Transverse colon (tissue), 4 donors: ENCODE data around the gene FANCC. TPM values are rescaled to one million over a fixed set of nuclear protein-coding genes. Genes with fewer than 3 reads are reported as not detected.

Experiments
- DNase-seq: peaks from one replicate; pipeline ENCODE4 v3.0.0-alpha.2; 2019
- H3K27ac ChIP-seq, 4 donors: fragments of 200-600 bp; sonication (generic); 2 replicates each; pipeline ENCODE4 v1.5.1; 2016 to 2018; ENCODE audit warnings: inconsistent platforms in 4 of 4
- H3K27me3 ChIP-seq: fragments of 200-600 bp; sonication (generic); 2 replicates; pipeline ENCODE4 v1.5.1; 2017; ENCODE audit warnings: inconsistent platforms
- H3K36me3 ChIP-seq, 4 donors: fragments of 200-600 bp; sonication (generic); 2 replicates each; pipeline ENCODE4 v1.5.1; 2017 to 2019; ENCODE audit warnings: inconsistent platforms in 4 of 4
- H3K4me1 ChIP-seq, 4 donors: fragments of 200-600 bp; sonication (generic); 2 replicates each; pipeline ENCODE4 v1.5.1; 2017 to 2020; ENCODE audit warnings: inconsistent platforms in 4 of 4
- H3K4me3 ChIP-seq, 4 donors: fragments of 200-600 bp; sonication (generic); 1 replicate in 1 of 4; 2 replicates in 3 of 4; pipeline versions ENCODE4 v1.5.1 to v1.6.1; 2017 to 2019; ENCODE audit warnings: inconsistent platforms in 4 of 4
- H3K9me3 ChIP-seq, 2 donors: fragments of 200-600 bp; sonication (generic); 2 replicates each; pipeline ENCODE4 v1.5.1; 2017 to 2019; ENCODE audit warnings: inconsistent platforms in 2 of 2
- EP300 ChIP-seq: sonication (generic); formaldehyde crosslinking; IDR thresholded peaks from one replicate; pipeline ENCODE4 v1.6.1; 2017; ENCODE audit warnings: antibody characterized with exemption, low read depth
- POLR2A ChIP-seq: fragments of 450-650 bp; IDR thresholded peaks from one replicate; pipeline ENCODE4 v1.6.1; 2016; ENCODE audit warnings: antibody characterized with exemption, mild to moderate bottlenecking, moderate library complexity
- POLR2AphosphoS5 ChIP-seq, 3 donors: sonication (generic); formaldehyde crosslinking; IDR thresholded peaks; one replicate each; pipeline ENCODE4 v1.6.1; 2016; ENCODE audit warnings: antibody characterized with exemption in 3 of 3
- WGBS, 2 donors: methylation state at CpG; one replicate each; pipeline ENCODE4 v1.1.5; 2018; ENCODE audit warnings: low coverage in 1 of 2; 5-methylcytosine and 5-hydroxymethylcytosine counted together
- in situ Hi-C, 4 donors: fragments of 200-750 bp; cut with MboI; loops; one replicate each; pipeline versions ENCODE4 v1.15.0 to v1.15.1; 2017; ENCODE audit warnings: low sequenced_read_pairs in 3 of 4, low pct_ligation_motif_present in 1 of 4, low pct_unique_long_range_greater_than_20kb in 1 of 4
- intact Hi-C: fragments of 100-400 bp; cut with DNase I; formaldehyde crosslinking; loops from one replicate; pipeline ENCODE4 v1.15.1; 2023; ENCODE audit warnings: low total_unique reads
- total RNA-seq, 4 donors: library from RNA; depleted of rRNA; stranded (reverse); fragments of >200 nt; gene quantifications; one replicate each; pipeline ENCODE4 v1.1.0, GENCODE V29; 2016
- TF ChIP-seq, protein P1 (sequence below), 5 experiments: fragments of 200-600 bp in 3 of 5; fragments of 450-650 bp in 2 of 5; sonication (generic) in 3 of 5; IDR thresholded peaks; 1 replicate in 2 of 5; 2 replicates in 3 of 5; pipeline ENCODE4 v1.5.1; 2016 to 2017; ENCODE audit warnings: antibody characterized with exemption in 5 of 5, inconsistent platforms in 3 of 5, mild to moderate bottlenecking in 2 of 5, moderate library complexity in 1 of 5

Gene FANCC
- total RNA-seq, 4 donors from 2014 or later = 4.0 to 10.3 (median 9.5) TPM

DNA sequence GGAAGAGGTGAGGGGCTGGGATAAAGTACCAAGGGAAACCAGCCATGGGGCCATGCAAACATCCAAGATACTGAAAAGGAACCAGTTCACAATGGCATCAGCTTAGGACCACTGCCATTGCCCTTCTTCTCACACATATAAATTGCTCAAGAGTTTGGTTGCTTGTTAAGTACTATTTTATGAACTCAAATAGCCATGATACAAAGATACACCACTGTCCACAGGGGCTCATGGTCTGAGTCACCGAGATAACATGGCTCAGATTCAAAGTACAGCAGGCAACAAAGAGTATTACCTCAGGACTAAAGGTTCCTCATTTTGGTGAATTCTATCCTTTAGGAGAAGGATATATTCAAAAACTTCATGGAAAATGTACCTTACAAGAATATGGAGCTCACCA is 55.6 kb downstream of the FANCC start:
- no peak for DNase-seq
- Histone ChIP-seq H3K9me3 (no peaks in the 10 kb centered on the region), H3K27me3 (no peaks in the 10 kb centered on the region), H3K27ac (no peak overlapping the region), H3K4me1 (peaks cover 6 to 24% (median 14%) of the 10 kb centered on the region in 4 donors), H3K36me3 (no peaks in the 10 kb centered on the region), H3K4me3 (no peak overlapping the region)
- in situ Hi-C loops = no loop called here
- TF ChIP-seq POLR2AphosphoS5 (IDR thresholded peaks at IDR 0.05) = no peak
- 67 to 75% methylated on average over 1 of the region's 1 CpG for WGBS, 2 donors
- intact Hi-C loops = no loop called here

- WGBS, 2 donors = 72 to 83% methylated on average over 8 to 9 of the region's 9 CpGs
- TF ChIP-seq POLR2A = no peak
- DNase-seq = no peak
These were observed 66.9 kb downstream of the FANCC start for GRCh38 chr9:95250462-95251221.

GRCh38 chr9:95249986-95250385 is 67.5 kb downstream of the FANCC start:
- no peak for DNase-seq
- peaks cover 0 to 4% (median 0%) of the 10 kb centered on the region in 4 donors for H3K36me3 ChIP-seq
- no peak overlapping the region for H3K4me3 ChIP-seq
- intact Hi-C loops = no loop called here
- in situ Hi-C loops = no loop called here
- WGBS, 2 donors = 58% methylated on average over 2 of the region's 2 CpGs; no CpG with 5 or more reads in 1 of the 2 donors
- no peaks in the 10 kb centered on the region for H3K27me3 ChIP-seq
- H3K4me1 ChIP-seq = peaks cover 0 to 5% (median 0%) of the 10 kb centered on the region in 4 donors
- TF ChIP-seq POLR2A = no peak
- no peak for TF ChIP-seq EP300
- TF ChIP-seq, protein P1, sequence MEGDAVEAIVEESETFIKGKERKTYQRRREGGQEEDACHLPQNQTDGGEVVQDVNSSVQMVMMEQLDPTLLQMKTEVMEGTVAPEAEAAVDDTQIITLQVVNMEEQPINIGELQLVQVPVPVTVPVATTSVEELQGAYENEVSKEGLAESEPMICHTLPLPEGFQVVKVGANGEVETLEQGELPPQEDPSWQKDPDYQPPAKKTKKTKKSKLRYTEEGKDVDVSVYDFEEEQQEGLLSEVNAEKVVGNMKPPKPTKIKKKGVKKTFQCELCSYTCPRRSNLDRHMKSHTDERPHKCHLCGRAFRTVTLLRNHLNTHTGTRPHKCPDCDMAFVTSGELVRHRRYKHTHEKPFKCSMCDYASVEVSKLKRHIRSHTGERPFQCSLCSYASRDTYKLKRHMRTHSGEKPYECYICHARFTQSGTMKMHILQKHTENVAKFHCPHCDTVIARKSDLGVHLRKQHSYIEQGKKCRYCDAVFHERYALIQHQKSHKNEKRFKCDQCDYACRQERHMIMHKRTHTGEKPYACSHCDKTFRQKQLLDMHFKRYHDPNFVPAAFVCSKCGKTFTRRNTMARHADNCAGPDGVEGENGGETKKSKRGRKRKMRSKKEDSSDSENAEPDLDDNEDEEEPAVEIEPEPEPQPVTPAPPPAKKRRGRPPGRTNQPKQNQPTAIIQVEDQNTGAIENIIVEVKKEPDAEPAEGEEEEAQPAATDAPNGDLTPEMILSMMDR (IDR thresholded peaks at IDR 0.05) = no peak
- no peak for TF ChIP-seq POLR2AphosphoS5 (IDR thresholded peaks at IDR 0.05)
- H3K27ac ChIP-seq = no peak overlapping the region
- no peaks in the 10 kb centered on the region for H3K9me3 ChIP-seq

More at GRCh38 chr9:95250462-95251221, 66.9 kb downstream of the FANCC start:
- in situ Hi-C loops = no loop called here
- no peak overlapping the region for H3K4me3 ChIP-seq
- H3K27ac ChIP-seq = no peak overlapping the region
- H3K27me3 ChIP-seq = no peaks in the 10 kb centered on the region
- no peaks in the 10 kb centered on the region for H3K9me3 ChIP-seq
- H3K4me1 ChIP-seq = peaks cover 0 to 5% (median 0%) of the 10 kb centered on the region in 4 donors
- intact Hi-C loops = no loop called here
- peaks cover 0 to 4% (median 0%) of the 10 kb centered on the region in 4 donors for H3K36me3 ChIP-seq

DNA sequence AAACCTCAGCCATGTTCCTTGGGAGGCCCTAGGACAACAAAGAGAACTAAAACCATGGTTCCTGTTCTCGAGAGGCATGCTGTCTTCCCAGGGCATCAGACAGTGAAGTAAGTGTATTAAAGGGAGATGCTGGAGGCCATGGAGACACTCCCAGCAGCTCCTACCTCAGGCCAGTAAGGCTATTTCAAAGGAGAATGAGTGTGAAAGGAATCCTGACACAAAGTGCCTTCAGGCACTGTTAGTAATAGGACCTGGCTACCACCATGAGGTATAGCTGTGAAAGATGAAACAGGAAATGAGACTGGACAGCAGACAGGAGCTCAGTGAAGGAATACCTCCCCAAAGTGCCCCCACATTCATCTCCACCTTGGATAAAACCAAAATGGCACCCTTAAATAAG is 71.0 kb downstream of the FANCC start:
- Histone ChIP-seq H3K27me3 (no peaks in the 10 kb centered on the region), H3K4me3 (no peak overlapping the region), H3K27ac (no peak overlapping the region), H3K36me3 (peaks cover 0 to 4% (median 0%) of the 10 kb centered on the region in 4 donors), H3K9me3 (no peaks in the 10 kb centered on the region), H3K4me1 (peaks cover 0 to 5% (median 0%) of the 10 kb centered on the region in 4 donors)
- no peak for DNase-seq
- TF ChIP-seq, protein P1 (IDR thresholded peaks at IDR 0.05) = no peak
- TF ChIP-seq POLR2AphosphoS5 (IDR thresholded peaks at IDR 0.05) = no peak
- no peak for TF ChIP-seq POLR2A
- TF ChIP-seq EP300 = no peak
- intact Hi-C loops (no loop called here), in situ Hi-C loops (no loop called here)
- WGBS, 2 donors = 89% methylated on average over 1 of the region's 1 CpG; no CpG with 5 or more reads in 1 of the 2 donors

GRCh38 chr9:95242613-95243012 is 74.9 kb downstream of the FANCC start:
- DNase-seq = no peak
- intact Hi-C loops (no loop called here), in situ Hi-C loops (no loop called here)
- peaks cover 0 to 4% (median 0%) of the 10 kb centered on the region in 4 donors for H3K36me3 ChIP-seq
- H3K27me3 ChIP-seq = no peaks in the 10 kb centered on the region
- H3K9me3 ChIP-seq = no peaks in the 10 kb centered on the region
- H3K4me1 ChIP-seq = no peaks in the 10 kb centered on the region
- no peak for TF ChIP-seq POLR2A
- TF ChIP-seq EP300 = no peak
- no peak for TF ChIP-seq POLR2AphosphoS5 (IDR thresholded peaks at IDR 0.05)
- H3K4me3 ChIP-seq = no peak overlapping the region
- no peak overlapping the region for H3K27ac ChIP-seq
